Loucy (cell line): ENCODE results near the gene KRTAP29-1.
"Not testable (repeated sequence)": the region's sequence is repeated elsewhere in the genome, so short reads cannot be mapped to it uniquely, and the experiment has no call there.

Experiments used
- H2AFZ ChIP-seq: fragments of 200-600 bp; sonication (generic); 2 replicates; pipeline ENCODE4 v1.6.0; 2016; ENCODE audit warnings: antibody characterized with exemption, mild to moderate bottlenecking, low read length, moderate library complexity
- H3F3A ChIP-seq: fragments of 200-600 bp; 2 replicates; pipeline ENCODE4 v1.6.0; 2016; ENCODE audit warnings: antibody characterized with exemption, low read depth, mild to moderate bottlenecking
- H3K27me3 ChIP-seq: fragments of 200-600 bp; sonication (generic); 2 replicates; pipeline ENCODE4 v1.6.1; 2014; ENCODE audit warnings: low read length, mild to moderate bottlenecking; ENCODE audit not compliant: insufficient read depth, poor library complexity, severe bottlenecking
- H3K36me3 ChIP-seq: fragments of 200-600 bp; sonication (generic); 2 replicates; pipeline ENCODE4 v1.6.1; 2016; ENCODE audit warnings: low read length; ENCODE audit not compliant: insufficient read depth
- H3K4me1 ChIP-seq: fragments of 200-600 bp; sonication (generic); 2 replicates; pipeline ENCODE4 v1.5.1; 2014; ENCODE audit warnings: low read length, mild to moderate bottlenecking; ENCODE audit not compliant: insufficient read depth, poor library complexity, severe bottlenecking
- H3K4me2 ChIP-seq: fragments of 200-600 bp; sonication (generic); 2 replicates; pipeline ENCODE4 v1.6.0; 2014; ENCODE audit warnings: antibody characterized with exemption, low read length, low read depth, mild to moderate bottlenecking; ENCODE audit not compliant: poor library complexity, severe bottlenecking
- H3K4me3 ChIP-seq: fragments of 200-600 bp; sonication (generic); 2 replicates; pipeline ENCODE4 v1.5.1; 2014; ENCODE audit warnings: low read length, mild to moderate bottlenecking, mixed read lengths; ENCODE audit not compliant: poor library complexity, severe bottlenecking
- H3K79me2 ChIP-seq: fragments of 200-600 bp; sonication (generic); 2 replicates; pipeline ENCODE4 v1.6.1; 2014; ENCODE audit warnings: low read length; ENCODE audit not compliant: insufficient read depth
- H3K9ac ChIP-seq: fragments of 200-600 bp; sonication (generic); 2 replicates; pipeline ENCODE4 v1.6.0; 2014; ENCODE audit warnings: mild to moderate bottlenecking, low read depth, low read length, moderate library complexity; ENCODE audit not compliant: poor library complexity, severe bottlenecking
- H3K9me2 ChIP-seq: fragments of 200-600 bp; sonication (generic); replicated peaks from 2 replicates; pipeline ENCODE4 v1.6.1; 2016; ENCODE audit warnings: low read depth, low read length, mixed read lengths
- H3K9me3 ChIP-seq: fragments of 200-600 bp; sonication (generic); 2 replicates; pipeline ENCODE4 v1.6.1; 2014; ENCODE audit warnings: mild to moderate bottlenecking, antibody characterized with exemption, low read length, low read depth; ENCODE audit not compliant: insufficient read depth
- H4K20me1 ChIP-seq: fragments of 200-600 bp; sonication (generic); 2 replicates; pipeline ENCODE4 v1.6.0; 2014; ENCODE audit warnings: antibody characterized with exemption, low read length, mild to moderate bottlenecking; ENCODE audit not compliant: insufficient read depth, poor library complexity, severe bottlenecking
- CTCF ChIP-seq: fragments of 200-600 bp; sonication (generic); conservative IDR thresholded peaks from 2 replicates; pipeline ENCODE4 v1.5.1; 2014; ENCODE audit warnings: mild to moderate bottlenecking, antibody characterized with exemption, low read length
- EZH2phosphoT487 ChIP-seq: fragments of 200-600 bp; IDR thresholded peaks from 2 replicates; pipeline ENCODE4 v1.6.1; 2018; ENCODE audit warnings: antibody characterized with exemption, mild to moderate bottlenecking, moderate library complexity, borderline replicate concordance

The KRTAP29-1 gene

GRCh38 chr17:41271858-41272257 lies 30.8 kb downstream of the KRTAP29-1 start:
- TF ChIP-seq EZH2phosphoT487 = no peak
- no peak for TF ChIP-seq CTCF
- Histone ChIP-seq H2AFZ (no peak overlapping the region), H3K9ac (no peak overlapping the region), H3K9me2 (no peaks in the 10 kb centered on the region), H3K36me3 (no peaks in the 10 kb centered on the region), H3K9me3 (no peaks in the 10 kb centered on the region), H3K79me2 (no peaks in the 10 kb centered on the region), H3F3A (no peaks in the 10 kb centered on the region), H3K4me2 (no peak overlapping the region), H3K4me3 (no peak overlapping the region), H4K20me1 (no peaks in the 10 kb centered on the region), H3K4me1 (no peaks in the 10 kb centered on the region), H3K27me3 (no peaks in the 10 kb centered on the region)

- not testable (repeated sequence) for H3K4me1 ChIP-seq, H3K9ac ChIP-seq, H3K9me3 ChIP-seq, H3K9me2 ChIP-seq, H3K4me2 ChIP-seq, H3K27me3 ChIP-seq, H4K20me1 ChIP-seq, H3F3A ChIP-seq, H3K79me2 ChIP-seq, H2AFZ ChIP-seq, H3K36me3 ChIP-seq, H3K4me3 ChIP-seq
Observed at GRCh38 chr17:41271323-41271722, 31.3 kb downstream of the KRTAP29-1 start.

GRCh38 chr17:41267711-41268110 lies 34.9 kb downstream of the KRTAP29-1 start:
- H3K9me3 ChIP-seq = no peaks in the 10 kb centered on the region
- no peaks in the 10 kb centered on the region for H3K36me3 ChIP-seq
- H3K4me1 ChIP-seq = no peaks in the 10 kb centered on the region
- TF ChIP-seq EZH2phosphoT487 = no peak
- TF ChIP-seq CTCF = no peak
- H3K9me2 ChIP-seq = no peaks in the 10 kb centered on the region
- H3K79me2 ChIP-seq = no peaks in the 10 kb centered on the region
- no peak overlapping the region for H2AFZ ChIP-seq
- no peaks in the 10 kb centered on the region for H3K27me3 ChIP-seq
- no peaks in the 10 kb centered on the region for H4K20me1 ChIP-seq
- H3K9ac ChIP-seq = no peak overlapping the region
- H3K4me2 ChIP-seq = no peak overlapping the region
- no peak overlapping the region for H3K4me3 ChIP-seq
- no peaks in the 10 kb centered on the region for H3F3A ChIP-seq

GRCh38 chr17:41265078-41265477 lies 37.6 kb downstream of the KRTAP29-1 start, which contains the start of gene KRTAP9-6:
Gene KRTAP9-6 (plus strand): TSS chr17:41265378. CDS start chr17:41265378, 0 bp downstream.
- Histone ChIP-seq H3K4me1 (no peaks in the 10 kb centered on the region), H3K9ac (no peak within 1 kb of the TSS), H4K20me1 (no peaks in the 10 kb centered on the region), H3K9me3 (no peaks in the 10 kb centered on the region), H3K9me2 (no peaks in the 10 kb centered on the region), H3K4me3 (no peak within 1 kb of the TSS), H3K27me3 (no peaks in the 10 kb centered on the region), H3K4me2 (no peak within 1 kb of the TSS), H3K79me2 (no peaks in the 10 kb centered on the region), H2AFZ (no peak within 1 kb of the TSS), H3K36me3 (no peaks in the 10 kb centered on the region), H3F3A (no peaks in the 10 kb centered on the region)
- TF ChIP-seq CTCF = no peak
- no peak for TF ChIP-seq EZH2phosphoT487
